GM18520 (cell line): ENCODE data around the gene BCAS1.

ENCODE experiments used
- ATAC-seq: cut with Tn5 transposase; IDR thresholded peaks from one replicate; pipeline ENCODE4 v1.9.1; 2021; ENCODE audit not compliant: unreplicated experiment

Gene BCAS1

GRCh38 chr20:53914091-53914780 is 156.2 kb downstream of the BCAS1 start:
- no peak for ATAC-seq

GRCh38 chr20:53911301-53911700 is 159.1 kb downstream of the BCAS1 start:
- ATAC-seq = no peak

GRCh38 chr20:53910351-53911002 is 159.9 kb downstream of the BCAS1 start:
- no peak for ATAC-seq

GRCh38 chr20:53907968-53908751 is 162.2 kb downstream of the BCAS1 start:
- ATAC-seq = no peak

- no peak for ATAC-seq
Observed at GRCh38 chr20:53905820-53906191, 164.6 kb downstream of the BCAS1 start.

- ATAC-seq = peak; percentile 62
Observed at GRCh38 chr20:53905019-53905819, 165.2 kb downstream of the BCAS1 start.

GRCh38 chr20:53904261-53904660 is 166.1 kb downstream of the BCAS1 start:
- no peak for ATAC-seq

GRCh38 chr20:53903652-53903987 is 166.8 kb downstream of the BCAS1 start:
- ATAC-seq = no peak

GRCh38 chr20:53902968-53903651 is 167.3 kb downstream of the BCAS1 start:
- ATAC-seq = no peak

GRCh38 chr20:53901497-53902096 is 168.8 kb downstream of the BCAS1 start:
- ATAC-seq = no peak

GRCh38 chr20:53901064-53901463 is 169.3 kb downstream of the BCAS1 start:
- no peak for ATAC-seq

- no peak for ATAC-seq
Observed at GRCh38 chr20:53900380-53900999, 169.9 kb downstream of the BCAS1 start.

GRCh38 chr20:53899351-53900167 is 170.8 kb downstream of the BCAS1 start:
- peak; percentile 57 for ATAC-seq

- ATAC-seq = no peak
Observed at GRCh38 chr20:53898556-53898931, 171.8 kb downstream of the BCAS1 start.

GRCh38 chr20:53897884-53898555 is 172.4 kb downstream of the BCAS1 start:
- no peak for ATAC-seq

GRCh38 chr20:53896647-53897046 is 173.7 kb downstream of the BCAS1 start:
- ATAC-seq = no peak

- no peak for ATAC-seq
Observed at GRCh38 chr20:53896041-53896440, 174.4 kb downstream of the BCAS1 start.

GRCh38 chr20:53895385-53895755 is 175.0 kb downstream of the BCAS1 start:
- no peak for ATAC-seq
